GM10266 (cell line): Measurements from ENCODE around the gene NTRK2.

Experiments
- DNase-seq: peaks from one replicate; pipeline ENCODE4 v3.0.0; 2012; ENCODE audit errors: extremely low spot score
- CTCF ChIP-seq: IDR thresholded peaks from 2 replicates; pipeline ENCODE4 v1.5.1; 2012; ENCODE audit warnings: mild to moderate bottlenecking, low read depth; ENCODE audit not compliant: control insufficient read depth, insufficient read depth; ENCODE audit errors: missing control alignments

NTRK2 gene

DNA sequence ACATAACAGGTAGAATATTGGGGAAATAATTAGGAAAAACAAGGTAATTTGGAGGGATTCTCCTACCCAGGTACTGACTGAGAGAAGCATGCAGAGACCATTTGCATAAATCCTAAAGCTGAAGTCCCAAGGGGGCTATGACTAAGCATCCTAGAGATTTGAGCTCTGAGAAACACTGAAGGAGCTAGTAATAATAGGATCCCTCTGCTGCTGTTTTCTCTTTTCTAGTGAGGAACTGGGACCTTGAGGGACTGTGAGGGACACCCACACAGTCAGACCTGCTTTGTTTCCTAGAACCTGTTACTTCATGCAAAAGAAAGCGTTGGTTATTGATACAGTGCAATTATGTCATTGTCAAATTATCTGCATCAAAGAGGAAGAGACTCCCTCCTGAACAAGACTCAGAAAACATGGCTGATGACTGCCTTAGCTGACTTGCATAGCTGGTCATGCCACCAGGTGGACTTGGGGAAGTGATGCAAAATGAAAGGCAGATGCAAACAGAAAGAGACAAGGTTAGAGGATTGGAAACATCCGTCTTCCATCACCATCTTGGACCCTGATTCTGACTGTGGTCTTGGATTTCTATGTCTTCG is 335.4 kb downstream of the NTRK2 start:
- DNase-seq = peak; percentile 14

DNA sequence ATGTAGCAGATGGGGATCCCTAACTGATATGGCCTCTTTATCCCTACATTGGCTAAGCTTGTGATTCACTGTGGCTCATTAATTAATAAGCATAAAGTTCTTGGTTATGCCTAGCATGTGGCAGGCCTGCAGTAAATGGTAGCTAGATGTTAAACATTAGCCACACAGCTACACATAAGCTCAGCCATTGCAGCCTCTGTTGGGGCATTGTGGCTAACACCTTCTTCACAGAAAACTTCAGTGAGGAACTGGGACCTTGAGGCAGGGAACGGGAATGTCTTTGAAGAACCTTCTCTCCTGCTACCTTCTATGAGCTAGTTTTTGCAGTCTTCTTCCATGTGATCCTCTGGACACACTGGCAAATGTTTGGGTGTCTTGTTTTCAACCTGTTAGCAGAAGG is 338.2 kb downstream of the NTRK2 start:
- TF ChIP-seq CTCF = no peak
- DNase-seq = no peak

More for the DNA sequence above, 335.4 kb downstream of the NTRK2 start:
- no peak for TF ChIP-seq CTCF

DNA sequence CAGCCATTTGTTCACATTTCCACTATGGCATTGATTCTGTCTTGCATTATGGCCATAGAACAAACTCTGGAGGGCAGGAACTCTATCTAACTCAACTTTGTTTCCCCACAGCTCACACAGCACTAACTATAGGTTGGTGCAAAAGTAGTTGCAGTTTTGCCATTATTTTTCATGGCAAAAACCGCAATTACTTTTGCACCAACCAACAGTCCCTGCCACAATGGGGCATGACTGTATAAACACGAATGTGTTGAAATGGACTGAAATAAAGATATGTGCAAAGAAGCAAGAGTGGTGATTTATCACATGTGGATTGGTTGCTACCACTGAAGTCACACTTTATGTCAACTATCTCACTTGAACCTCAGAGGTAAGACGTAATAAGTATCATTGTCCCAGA is 338.7 kb downstream of the NTRK2 start:
- no peak for TF ChIP-seq CTCF
- no peak for DNase-seq

DNA sequence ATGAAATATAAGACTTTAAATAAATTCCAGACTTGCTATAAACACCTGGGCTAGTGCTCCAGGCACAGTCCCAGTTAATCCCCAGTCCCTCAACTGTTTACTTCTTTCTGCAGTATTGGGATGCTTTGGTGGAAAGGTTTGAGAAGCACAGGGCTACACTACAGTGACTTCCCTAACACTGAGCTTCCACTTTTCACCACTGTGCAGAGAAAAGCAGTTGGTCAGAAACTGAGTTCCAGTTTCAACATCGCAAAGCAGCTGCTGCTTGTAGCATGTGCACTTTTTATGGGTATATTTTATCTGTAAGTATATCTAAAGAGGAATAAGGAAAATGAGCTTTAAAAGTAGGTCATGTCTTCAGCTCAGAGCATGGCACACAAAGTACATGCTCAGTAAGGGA is 339.7 kb downstream of the NTRK2 start:
- TF ChIP-seq CTCF = no peak

GRCh38 chr9:85013703-85014102 is 344.2 kb downstream of the NTRK2 start:
- TF ChIP-seq CTCF = no peak
- DNase-seq = no peak

More for the DNA sequence above, 339.7 kb downstream of the NTRK2 start:
- peak; percentile 25 for DNase-seq

- no peak for TF ChIP-seq CTCF
- no peak for DNase-seq
Observed at GRCh38 chr9:85014292-85014691, 344.8 kb downstream of the NTRK2 start.

GRCh38 chr9:85016384-85017006 is 347.0 kb downstream of the NTRK2 start:
- TF ChIP-seq CTCF = no peak

More at GRCh38 chr9:85016384-85017006, 347.0 kb downstream of the NTRK2 start:
- no peak for DNase-seq
